ENCODE measurements around the gene APBB3. TPM values are rescaled to one million over a fixed set of nuclear protein-coding genes. Genes with fewer than 3 reads are reported as not detected.
A peak's percentile ranks its signal among the peaks of the same experiment; 100 is the strongest.

APBB3 gene
- total RNA-seq, 1 donor from 2014 or later = 23.2 TPM

GRCh38 chr5:140555747-140556312, 8.6 kb downstream of the APBB3 start:
- no peak for FAIRE-seq

GRCh38 chr5:140554454-140554853, 9.9 kb downstream of the APBB3 start:
- FAIRE-seq = no peak

More at GRCh38 chr5:140555747-140556312, 8.6 kb downstream of the APBB3 start:
- DNase-seq (ENCODE audit: low spot score in 2 of 2) = no peak

DNA sequence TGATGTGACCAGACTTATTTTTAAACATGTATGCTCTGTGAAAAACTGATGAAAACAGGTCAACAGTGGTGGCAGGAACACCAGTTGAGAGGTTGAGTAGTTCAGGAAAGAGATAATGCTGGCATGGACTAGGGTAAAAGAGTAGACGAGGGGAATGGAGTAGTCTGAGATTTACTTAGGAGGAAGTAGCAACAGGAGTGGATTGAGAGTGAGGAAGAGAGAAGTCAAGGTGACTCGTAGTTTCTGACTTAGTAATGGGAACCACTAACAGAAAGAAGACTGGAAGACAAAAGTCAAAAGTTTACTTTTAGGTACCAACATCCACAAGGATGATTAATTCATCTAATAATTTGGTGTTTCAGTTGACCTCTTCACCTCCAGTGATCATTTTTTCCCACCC, 10.7 kb downstream of the APBB3 start:
- FAIRE-seq (no peak), DNase-seq (ENCODE audit: low spot score in 2 of 2) (no peak)

More at GRCh38 chr5:140554454-140554853, 9.9 kb downstream of the APBB3 start:
- no peak for DNase-seq (ENCODE audit: low spot score in 2 of 2)

- DNase-seq (ENCODE audit: low spot score in 2 of 2) = no peak
- no peak for FAIRE-seq
Observed at GRCh38 chr5:140551872-140552271, 12.5 kb downstream of the APBB3 start.

DNA sequence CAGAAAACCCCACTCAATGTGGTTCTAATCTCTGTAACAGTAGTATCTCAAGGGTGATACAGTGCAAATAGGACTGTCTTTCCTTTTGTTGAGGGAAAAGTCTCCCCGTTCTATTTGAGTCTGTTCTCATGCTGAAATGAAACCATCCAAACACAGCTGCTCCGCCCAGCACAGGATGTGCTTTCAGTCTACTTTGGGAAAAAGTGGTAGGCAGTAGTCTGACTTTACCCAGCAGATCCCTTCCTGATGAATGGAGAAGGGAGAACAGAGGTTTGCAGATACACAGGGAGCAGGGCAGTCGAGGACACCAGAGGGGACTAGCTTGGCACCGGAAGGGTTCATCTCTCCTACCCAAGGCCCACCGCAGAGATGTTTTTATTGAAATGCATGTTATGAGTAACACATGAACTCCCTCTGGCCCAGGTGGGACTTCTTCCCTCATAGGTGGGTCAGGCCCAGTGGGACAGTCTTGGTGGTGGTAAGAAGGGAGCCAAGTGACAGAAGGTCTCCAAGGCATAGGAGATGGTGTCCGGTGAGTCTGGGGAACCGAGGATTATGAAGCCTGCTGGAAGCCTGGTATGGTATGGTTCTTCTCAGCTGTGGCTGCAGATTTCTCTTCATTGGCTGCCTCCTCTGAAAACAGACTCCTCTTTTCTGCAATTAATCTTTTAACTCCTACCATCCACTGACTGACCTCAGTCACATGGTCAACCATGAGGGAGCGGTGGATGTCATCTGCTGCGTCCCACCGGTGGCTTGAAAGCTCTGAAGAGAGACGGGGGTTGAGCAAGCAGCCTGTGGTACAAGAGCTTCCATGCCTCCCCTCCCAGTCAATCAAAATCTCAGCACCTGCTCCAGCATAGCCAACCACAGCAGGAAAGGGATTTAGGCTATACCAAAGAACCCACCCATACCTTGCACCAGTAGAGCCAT, 14.0 kb downstream of the APBB3 start:
- FAIRE-seq = no peak

DNA sequence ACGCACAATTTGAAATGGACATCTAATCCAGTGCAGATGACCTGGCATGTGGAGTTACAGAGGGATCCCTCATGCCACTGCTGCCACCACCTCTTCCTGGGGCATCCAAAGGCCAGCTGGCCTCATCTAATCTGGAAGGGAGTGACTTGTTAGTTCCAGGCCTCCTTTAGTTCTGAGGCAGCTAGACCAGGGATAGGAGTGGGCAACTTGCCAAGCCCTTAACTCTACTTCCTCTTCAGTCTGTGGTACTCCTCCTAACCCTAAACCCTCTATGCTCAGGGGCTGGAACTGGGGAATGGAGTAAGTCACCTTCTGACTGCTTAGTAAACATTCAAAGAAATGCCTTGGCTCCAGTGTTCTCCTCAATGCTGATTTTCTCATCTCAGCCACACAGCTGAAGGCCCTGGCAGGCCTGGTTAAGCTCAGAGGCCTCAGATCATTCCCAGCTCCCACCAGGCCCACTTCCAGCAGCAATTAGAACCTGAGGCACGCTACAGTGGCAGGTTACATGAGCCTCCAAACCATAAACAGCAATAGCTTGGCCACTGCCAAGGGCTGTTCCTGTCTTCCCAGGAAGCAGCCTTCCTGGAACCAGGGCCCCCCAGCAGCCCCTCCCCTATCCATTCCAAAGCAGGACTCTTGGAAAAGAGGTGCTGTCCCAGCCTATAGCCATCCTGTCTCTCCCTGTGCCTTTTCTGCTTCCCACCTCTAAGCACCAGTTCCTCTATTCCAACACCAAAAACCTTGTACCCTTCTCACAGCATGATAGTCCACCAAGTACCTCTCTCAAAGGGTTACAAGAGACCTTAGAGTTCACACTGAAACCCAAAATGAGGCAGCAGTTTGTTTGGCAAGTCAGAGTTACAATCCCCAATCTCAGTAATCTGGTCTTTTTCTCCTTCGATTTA, 14.9 kb downstream of the APBB3 start:
- FAIRE-seq (no peak), DNase-seq (ENCODE audit: low spot score in 2 of 2) (peak in 1 of 2 donors; percentile 25)

More for the DNA sequence above, 14.0 kb downstream of the APBB3 start:
- no peak for DNase-seq (ENCODE audit: low spot score in 2 of 2)

DNA sequence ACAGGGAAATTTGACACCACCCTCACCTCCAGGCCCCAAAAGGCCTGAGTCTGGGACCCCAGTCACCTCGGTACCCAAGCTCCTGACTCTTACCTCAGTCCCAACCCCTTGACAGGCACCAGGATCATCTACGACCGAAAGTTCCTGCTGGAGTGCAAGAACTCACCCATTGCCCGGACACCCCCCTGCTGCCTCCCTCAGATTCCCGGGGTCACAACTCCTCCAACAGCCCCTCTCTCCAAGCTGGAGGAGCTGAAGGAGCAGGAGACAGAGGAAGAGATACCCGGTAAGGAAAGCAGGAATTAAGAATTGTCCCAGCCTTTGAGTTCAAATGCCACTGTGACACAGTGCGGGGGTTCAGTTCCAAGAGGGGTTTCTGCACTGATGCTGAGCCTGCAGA, 15.6 kb downstream of the APBB3 start:
- FAIRE-seq = no peak
- no peak for DNase-seq (ENCODE audit: low spot score in 2 of 2)

DNA sequence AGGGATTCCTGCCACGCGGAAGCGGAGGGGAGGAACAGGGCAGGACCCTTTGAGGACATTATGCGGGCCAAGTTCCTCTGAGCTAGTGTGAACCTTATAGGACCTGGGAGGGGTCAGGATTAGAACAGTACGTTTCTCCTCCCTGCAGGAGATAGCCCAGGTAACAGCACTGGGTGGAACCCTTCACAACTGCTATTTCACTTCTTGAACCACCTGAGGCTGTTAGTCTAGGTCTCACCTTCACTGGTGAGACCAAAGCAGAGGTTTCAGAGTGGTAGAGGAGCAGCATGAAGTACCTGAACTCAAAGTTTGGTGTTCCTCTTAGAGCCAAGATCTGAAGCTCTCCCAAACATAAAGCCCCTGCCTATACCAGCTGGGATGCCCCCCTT, 16.1 kb downstream of the APBB3 start:
- no peak for DNase-seq (ENCODE audit: low spot score in 2 of 2)
- FAIRE-seq = no peak

DNA sequence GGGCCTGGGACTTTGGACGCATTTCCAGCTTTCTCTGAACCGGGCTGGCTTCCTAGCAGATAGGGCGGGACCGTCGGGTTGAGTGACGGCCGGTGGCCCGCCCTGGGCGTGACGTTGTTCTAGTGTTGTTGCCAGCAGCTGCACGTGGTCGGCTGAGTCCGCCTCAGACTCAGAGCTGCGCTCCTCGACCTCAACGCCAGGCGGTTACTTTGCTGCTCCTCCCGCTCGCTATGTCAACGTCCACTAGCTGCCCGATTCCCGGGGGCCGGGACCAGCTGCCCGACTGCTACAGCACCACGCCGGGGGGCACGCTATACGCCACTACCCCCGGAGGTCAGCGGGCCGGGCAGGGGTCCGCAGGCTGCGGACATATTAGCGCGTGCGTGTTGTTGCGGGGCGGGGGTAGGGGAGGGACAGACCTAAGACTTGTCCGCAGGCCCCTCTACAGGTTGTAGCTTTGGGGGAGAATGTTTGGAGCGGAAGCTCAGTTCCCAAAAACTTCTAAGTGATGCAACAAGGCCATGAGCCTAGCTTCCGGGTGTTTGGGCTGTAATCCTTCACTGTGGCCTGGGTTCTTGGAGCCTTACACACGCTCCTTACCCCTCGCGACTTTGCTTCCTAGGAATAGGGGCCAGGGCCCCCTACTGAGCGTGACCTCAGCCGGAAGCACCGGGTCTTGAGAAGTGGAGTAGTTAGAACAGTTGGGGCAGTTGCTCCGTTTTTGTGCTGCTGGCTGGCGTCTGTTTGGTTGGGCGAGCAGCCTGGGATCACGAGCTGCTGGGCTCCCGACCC, 16.7 kb downstream of the APBB3 start, which contains the start of gene EIF4EBP3:
EIF4EBP3 (plus strand) TSS at position 155 of the 792 bp plus-strand sequence; CDS start at position 231, 76 bp downstream.
- DNase-seq (ENCODE audit: low spot score in 2 of 2) (peak; percentile 82 to 96), FAIRE-seq (peak; percentile 8)

DNA sequence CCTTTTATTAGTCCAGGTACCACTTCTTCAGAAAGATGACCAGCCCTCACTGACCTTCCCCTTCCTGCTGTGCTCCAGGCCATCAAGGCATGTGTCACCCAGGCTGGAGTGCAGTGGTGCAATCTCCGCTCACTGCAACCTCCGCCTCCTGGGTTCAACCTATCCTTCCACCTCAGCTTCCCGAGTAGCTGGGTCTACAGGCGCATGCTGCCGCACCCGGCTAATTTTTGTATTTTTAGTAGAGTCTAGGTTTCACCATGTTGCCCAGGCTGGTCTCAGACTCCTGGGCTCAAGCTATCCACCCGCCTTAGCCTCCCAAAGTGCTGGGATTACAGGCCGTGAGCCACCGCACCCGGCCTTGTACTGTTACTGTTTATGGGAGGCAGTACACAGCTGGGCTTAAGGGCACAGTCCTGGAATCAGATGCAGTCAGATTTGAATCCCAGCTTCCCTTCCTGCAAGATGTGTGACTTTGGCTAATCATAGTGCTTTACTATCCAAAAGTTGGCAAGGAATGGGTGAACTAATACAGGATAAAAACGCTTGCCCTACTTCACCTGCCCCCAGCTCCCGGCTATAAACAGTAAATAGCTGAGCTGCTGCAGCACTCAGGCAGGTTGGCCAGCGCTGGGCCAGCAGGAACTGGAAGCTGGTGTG, 17.4 kb downstream of the APBB3 start:
- no peak for FAIRE-seq
- no peak for DNase-seq (ENCODE audit: low spot score in 2 of 2)

- FAIRE-seq (no peak), DNase-seq (ENCODE audit: low spot score in 2 of 2) (no peak)
Observed at GRCh38 chr5:140545606-140546005, 18.8 kb downstream of the APBB3 start.

GRCh38 chr5:140544986-140545385, 19.4 kb downstream of the APBB3 start:
- no peak for DNase-seq (ENCODE audit: low spot score in 2 of 2)
- FAIRE-seq = no peak

GRCh38 chr5:140542972-140543371, 21.4 kb downstream of the APBB3 start:
- DNase-seq (ENCODE audit: low spot score in 2 of 2) (no peak), FAIRE-seq (no peak)

GRCh38 chr5:140540227-140540626, 24.2 kb downstream of the APBB3 start:
- DNase-seq (ENCODE audit: low spot score in 2 of 2) (no peak), FAIRE-seq (no peak)

DNA sequence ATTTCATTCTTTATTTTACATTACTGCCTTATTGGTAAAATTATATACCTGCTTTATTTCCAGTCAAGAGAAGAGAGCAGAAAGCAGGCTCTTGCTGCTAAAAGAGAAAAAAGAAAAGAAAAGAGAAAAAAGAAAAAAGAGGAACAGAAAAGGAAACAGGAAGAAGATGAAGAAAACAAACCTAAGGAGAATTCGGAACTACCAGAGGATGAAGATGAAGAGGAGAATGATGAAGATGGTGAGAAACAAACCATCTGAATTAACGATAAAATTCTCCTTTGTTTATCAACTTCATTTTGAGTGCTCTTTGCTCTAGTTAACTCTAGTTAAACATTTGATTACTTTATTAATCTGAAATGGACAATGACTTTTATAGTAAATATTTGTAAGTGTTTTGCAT, 40.4 kb downstream of the APBB3 start:
- no peak for DNase-seq (ENCODE audit: low spot score in 2 of 2)
- FAIRE-seq = no peak

- DNase-seq (ENCODE audit: low spot score in 2 of 2) (no peak), FAIRE-seq (no peak)
Observed at GRCh38 chr5:140513124-140513523, 51.3 kb downstream of the APBB3 start.

DNA sequence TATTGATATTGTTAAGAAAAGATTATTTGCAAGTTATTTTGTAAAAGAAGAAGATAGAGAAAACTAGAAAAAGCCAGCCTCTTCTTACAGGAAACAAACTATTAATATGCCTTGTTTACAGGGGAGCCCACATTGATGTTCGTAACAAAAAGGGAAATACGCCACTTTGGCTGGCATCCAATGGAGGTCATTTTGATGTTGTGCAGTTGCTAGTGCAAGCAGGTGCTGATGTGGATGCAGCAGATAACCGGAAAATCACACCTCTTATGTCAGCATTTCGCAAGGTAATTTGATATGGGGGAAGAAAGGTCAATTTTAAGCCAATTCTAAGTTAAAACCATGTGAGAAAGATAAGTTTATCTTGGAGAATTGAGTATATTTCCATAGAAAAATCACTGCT, 54.5 kb downstream of the APBB3 start:
- FAIRE-seq = no peak
- DNase-seq (ENCODE audit: low spot score in 2 of 2) = no peak

Data from frontal cortex (tissue), 4 donors.